ENCODE data around the gene SLC5A10.
A peak's percentile ranks its signal among the peaks of the same experiment; 100 is the strongest.

The SLC5A10 gene

DNA sequence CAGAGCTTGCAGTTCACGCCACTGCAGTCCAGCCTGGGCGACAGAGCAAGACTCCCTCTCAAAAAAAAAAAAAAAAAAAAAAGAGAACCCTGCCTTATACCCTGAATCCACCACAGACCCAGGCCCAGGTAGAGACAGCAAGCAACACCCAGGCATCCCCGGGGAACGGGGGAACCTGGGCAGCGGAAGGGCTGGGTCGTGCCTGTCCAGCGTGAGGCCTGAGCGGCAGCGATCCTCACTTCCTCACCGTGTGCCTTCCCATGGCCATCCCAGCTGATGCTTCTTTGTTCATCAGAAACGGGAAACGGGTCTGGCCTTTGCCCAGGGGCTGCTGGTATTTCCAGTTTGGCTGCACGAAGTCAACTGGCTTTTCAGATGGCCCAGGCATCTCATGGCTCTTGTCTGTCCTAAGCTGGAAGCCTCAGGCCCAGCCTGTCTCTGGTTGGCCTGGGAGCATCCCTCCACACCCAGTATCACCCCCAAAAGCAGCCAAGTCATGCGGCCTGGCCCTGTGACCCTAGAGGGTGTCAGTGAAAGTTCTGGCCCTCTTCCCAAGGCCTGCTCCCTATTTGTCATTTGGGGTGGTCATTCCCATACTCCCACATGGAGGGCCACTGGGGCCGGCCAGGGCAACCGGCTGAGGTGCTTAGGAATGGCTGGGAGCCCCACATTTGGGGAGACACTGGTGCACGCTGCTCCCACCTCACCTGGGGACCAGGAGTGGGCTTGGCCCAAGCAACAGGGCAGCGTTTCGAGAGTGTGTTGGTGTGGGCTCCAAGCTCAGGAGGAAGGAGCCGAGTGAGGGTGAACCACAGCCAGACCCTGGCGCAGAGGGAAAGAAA, 32.5 kb downstream of the SLC5A10 start:
- DNase-seq (ENCODE audit: low spot score): no peak

DNA sequence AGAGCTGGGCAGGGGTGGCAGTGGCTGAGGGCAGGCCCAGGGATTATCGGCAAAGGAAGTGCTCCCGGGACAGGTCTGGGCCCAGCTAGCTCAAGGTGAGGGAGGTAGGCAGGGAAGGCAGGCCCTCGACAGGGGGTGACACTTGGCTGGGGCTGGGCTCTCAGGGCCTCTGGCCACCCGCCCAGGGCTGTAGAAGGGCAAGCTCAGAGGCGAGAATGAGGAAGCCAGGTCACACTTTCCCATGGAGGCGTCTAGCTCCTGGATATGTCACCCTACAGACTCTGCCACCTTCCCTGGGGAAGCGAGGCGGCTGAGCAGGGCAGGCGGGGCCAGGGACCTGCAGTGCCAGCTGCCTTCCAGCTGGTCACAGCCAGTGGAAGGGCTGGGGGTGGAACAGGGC, 33.5 kb downstream of the SLC5A10 start:
- DNase-seq (ENCODE audit: low spot score): no peak

DNA sequence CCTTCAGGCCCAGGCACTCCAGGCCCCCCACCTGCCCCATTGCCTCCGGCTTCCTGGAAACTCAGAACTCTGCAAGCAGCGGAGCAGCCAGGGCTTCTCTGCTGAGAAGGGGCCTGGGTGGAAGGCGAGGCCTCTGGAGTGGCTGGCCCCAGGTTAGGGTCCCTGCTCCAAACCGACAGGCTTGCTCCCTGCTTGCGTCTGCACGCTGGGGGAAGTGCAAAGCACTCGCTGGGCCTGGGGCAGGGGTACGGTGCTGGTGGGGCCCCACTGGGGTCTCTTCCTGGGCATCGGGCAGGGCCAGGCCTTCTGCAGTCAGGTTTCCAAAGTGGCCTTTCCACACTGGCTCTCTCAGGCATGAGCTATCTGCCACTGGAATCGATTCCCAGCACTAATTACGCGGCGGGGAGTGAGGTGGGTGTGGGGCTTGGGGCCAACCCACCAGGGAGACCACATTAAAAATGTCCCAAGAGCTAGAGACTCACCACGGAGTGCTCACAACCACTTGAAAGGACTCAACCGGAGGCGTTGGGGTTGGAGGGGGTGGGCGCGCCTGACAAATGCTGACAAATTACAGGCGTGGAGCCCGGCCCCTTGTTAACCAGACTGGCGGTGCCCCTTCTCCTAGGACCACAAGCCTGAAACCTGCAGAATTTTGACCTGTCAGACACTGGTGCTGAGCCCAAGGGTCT, 34.7 kb downstream of the SLC5A10 start:
- DNase-seq (ENCODE audit: low spot score): no peak

DNA sequence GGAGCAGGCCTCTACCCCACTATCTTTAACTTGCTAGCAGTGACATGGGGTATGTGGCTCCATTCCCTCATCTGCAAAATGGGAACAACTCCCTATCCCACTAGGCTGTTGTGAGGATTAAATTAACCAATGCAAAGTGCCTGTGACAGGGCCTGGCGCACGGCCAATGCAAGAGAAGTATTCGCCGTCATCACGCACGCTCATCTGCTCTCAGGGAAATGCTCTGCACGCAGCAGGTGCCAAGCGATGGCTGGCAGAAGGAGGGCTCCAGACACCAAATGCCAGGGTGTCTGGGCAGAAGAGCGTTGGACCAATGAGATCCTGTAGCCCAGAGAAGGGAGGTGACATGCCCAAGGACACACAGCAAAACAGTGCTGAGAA, 35.3 kb downstream of the SLC5A10 start:
- no peak for DNase-seq (ENCODE audit: low spot score)

DNA sequence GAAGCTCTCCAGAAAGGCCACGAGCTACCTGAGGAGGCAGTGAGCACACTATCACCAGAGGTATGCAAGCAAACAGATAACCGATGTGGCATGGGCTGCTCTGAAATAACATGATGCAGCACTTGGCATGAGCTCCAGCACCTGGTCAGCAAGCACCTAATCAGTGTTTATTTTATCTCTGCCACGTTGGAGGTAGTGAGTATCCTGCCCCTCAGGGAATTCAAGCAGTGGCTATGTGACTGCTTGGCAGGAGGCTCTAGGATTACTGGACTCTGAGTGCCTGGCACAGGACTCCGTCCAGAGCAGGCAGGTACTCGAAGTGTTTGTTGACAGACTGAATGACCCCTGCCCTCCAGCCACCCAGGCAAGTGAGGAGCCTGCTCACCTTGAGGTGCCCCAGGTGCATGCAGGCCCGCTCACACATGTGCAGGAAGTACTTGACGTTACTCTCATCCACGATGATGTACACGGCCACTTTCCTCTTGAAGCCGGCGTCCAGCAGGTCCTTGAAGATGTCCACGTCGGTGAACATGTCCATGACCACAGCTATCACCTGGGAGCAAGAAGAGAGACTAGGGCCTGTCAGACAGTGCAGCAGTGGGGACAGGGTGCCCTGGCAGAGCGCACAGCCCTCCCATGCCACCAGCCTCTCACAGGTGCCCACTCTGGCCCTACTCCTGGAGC, 36.0 kb downstream of the SLC5A10 start:
- no peak for DNase-seq (ENCODE audit: low spot score)

DNA sequence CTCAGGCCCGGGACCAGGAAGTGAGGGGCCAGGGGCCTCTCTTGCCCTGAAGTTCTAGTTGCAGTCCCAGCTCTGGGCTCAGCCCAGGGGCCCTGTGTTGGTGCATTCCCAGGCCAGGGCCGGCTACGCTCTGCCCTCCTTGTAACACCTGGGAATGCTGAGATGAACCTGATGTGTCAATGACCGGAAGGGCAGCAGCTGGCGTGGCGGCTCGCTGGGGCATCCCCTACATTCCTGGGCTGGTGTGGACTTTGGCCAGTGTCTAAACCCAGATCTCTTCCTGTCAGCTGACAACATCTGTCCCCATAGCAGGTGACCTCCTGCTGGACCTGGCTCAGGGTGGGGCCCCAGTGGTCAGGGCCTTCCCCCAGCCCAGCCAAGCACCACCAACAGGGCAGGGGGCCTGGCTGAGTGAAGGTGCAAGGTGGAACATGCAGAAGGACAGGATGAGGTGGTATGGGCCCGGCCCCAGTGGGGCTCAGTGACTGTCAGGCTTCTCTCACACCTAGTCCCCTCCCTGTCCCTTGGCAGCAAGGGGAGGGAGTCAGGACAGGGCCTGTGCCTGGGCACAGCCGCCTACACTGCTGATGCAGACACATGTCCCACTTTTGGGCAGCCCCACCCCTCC, 36.7 kb downstream of the SLC5A10 start:
- no peak for DNase-seq (ENCODE audit: low spot score)

DNA sequence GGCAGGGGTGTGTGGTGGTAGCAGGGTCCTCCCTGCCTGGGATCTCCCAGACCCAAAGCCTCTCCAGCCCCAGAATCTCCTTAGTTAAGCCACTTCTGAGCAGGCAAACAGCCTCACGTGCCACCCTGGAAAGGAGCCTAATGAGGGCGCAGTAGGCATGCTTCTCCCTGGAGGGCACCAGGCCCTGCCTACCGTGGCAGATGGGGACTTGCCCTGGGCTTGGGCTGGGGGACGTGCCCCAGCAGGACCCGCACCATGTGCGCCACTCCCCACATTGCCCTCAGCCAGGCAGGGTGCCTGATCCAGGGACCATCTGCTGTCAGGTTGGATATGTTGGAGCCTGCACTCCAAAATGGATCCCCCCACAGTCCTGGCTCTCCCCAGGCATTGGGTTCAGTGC, 38.4 kb downstream of the SLC5A10 start:
- no peak for DNase-seq (ENCODE audit: low spot score)

DNA sequence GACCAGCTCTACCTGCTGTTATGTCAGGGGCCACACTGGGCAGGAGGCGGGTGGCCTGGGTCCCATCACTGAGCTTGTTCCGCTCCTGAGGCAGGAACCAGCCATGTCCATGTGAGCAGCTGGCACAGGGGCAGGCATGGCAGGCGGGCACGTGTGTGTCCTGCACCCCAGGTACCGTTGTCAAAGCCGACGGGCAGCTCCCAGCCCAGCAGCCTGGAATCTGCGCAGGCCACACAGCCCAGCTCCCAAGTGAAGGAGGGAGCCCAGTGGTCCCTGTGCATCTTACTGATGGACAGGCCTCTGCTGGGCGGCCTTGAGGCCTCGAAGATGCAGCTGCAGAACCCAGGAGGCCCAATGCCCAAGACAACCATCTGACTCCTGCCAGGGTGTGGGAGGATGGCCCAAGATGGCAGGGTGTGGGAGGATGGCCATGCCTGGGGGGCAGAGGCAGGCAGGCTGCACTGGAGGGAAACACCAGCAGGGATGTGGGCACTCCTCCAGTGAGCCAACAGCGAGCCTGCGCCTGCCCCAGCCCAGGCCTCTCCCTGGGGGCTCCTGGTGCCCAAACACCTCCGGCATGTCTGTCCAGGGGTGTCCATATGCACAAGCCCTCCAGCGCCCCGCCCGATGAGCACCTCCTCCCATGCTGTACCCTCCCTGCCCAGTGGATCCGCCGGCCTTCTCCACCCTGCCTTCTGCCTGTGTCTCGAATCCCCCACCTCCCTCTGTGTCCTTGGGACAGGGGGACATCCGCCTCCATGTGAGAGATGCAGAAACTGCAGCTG, 39.8 kb downstream of the SLC5A10 start:
- no peak for DNase-seq (ENCODE audit: low spot score)

DNA sequence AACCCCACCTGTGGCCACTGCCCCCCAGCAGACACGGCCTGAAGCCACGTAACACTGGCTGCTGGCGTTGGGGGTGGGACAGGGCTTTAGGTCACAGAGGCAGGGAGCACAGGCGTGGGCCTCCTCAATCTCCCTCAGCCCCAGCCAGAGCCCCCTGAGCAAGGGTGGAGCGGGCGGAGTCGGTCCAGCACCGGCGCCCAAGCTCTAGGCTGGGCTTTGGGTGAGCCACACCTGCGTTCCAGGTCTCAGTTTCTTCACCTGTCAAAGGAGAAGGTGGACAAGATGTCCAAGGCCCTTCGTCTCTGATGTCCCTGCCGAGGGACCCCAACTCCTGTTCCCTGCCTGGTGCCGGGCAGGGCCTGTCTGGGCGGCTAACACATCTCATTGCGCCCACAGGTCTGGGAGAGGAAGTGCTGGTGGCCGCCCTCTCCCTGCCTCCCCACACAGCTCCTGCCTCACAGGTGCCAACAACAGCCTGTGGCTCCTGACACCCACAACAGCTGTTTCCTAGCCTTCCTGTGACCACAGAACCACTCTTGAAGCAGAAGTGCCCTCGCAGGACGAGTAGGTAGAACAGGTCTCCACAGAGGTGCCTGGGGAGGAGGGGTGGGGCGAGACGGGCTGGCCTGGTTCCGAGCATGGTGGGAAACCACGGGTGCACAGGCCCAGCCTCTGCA, 40.6 kb downstream of the SLC5A10 start:
- peak; percentile 44 for DNase-seq (ENCODE audit: low spot score)

DNA sequence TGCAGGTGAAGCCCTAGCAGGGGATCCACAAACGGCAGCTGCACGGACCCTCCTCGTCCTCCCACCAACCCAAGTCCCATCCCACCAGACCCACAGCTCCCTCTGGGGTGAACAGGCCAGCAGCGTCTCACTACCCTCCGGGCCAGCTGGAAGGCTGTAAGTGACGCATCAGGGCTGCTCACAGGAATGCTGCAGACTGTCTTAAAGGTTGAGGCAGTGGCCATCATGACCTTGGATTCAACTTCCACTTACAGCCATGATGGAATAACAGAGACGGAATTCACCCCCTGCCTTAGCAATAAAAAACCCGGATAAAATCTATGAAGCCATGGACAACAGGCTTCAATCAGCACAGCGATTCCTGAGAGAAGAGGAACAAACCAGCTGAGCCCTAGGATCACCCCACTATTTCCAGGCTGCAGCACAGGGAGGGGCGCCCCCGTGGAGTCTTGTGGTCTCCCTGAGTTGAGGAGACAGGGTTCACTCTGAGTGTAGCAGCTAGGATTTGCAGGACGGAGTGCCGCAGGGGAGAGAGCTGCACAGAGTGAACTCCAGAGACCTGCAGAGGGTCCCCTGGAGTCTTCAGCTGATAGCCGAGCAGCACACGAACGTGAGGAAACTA, 42.1 kb downstream of the SLC5A10 start:
- no peak for DNase-seq (ENCODE audit: low spot score)

DNA sequence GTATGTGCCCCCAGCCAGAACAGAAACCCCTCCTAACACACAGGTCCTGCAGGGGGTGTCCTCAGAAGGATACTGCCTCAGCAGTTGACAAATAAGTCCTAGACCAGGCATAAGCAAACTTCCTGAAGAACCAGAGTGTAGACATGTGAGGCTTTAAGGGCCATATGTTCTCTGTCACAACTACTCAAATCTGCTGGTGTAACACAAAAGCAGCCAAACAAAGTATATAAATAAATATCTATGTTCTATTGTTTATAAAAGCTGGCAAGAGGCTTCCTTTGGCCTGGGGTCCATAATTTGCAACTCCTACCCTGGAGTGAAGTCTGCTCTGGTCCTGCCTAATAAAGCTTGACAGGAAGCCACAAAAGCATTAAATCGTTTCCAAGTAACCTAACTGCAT, 42.7 kb downstream of the SLC5A10 start:
- DNase-seq (ENCODE audit: low spot score): no peak

DNA sequence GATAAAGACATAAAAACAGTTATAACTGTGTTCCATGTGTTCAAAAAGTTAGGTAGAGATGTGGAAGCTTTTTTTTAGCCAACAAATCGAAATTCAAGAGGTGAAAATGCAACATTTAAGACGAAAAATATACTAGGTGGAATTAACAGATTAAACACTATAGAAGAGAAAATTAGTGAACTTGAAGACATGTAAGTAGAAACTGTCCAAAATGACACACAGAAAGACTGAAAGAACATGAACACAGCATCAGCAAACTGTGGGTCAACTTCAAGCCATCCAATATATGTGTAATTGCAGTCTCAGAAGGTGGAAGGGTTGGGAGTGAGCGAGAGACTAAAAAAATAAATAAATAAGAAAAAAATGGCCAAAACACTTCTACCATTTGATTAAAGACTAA, 43.3 kb downstream of the SLC5A10 start:
- DNase-seq (ENCODE audit: low spot score): no peak

DNA sequence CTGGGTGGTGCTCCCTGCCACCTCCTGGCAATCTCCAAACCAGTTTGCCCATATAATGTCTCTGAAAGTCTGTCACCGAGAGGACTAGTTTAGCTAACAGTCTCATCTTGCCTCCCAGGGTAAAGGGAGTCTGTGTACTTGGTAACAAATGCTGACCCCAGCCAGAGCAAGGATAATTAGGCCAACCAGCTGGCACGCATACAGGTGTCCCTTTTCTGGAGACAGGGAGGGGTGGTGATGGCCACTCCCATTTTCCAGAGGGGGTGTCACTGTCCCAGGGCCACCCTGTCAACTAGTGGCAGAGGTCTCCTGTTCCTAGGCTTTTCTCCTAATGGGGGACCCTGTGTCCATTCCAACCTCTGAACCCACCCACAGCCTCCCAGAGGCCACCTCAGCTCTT, 44.5 kb downstream of the SLC5A10 start:
- no peak for DNase-seq (ENCODE audit: low spot score)

DNA sequence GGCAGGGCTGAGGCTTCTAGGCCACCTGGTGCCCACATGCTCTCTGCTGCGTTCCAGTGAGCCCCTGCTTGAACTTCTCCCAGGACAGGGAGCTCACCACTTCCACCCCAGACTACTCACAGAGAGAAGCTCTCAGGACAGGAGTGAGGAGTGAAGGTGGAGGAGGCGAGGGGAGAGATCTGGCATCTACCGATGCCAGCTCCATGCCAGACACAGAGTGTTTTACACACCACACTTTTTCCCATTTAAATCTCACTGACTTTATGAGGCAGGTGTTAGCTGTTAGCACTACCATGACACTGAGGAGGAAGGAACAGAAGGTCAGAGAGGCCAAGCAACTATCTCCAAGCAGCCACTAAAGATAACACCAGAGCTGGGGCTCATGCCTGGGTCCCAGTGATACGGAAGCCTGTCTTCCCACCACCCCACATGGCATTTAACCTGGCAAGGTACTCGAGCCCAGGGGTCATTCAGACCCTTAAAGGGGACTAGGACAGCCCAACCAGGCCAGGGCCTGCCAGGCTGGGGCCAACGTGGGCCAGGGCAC, 45.8 kb downstream of the SLC5A10 start:
- DNase-seq (ENCODE audit: low spot score): no peak

DNA sequence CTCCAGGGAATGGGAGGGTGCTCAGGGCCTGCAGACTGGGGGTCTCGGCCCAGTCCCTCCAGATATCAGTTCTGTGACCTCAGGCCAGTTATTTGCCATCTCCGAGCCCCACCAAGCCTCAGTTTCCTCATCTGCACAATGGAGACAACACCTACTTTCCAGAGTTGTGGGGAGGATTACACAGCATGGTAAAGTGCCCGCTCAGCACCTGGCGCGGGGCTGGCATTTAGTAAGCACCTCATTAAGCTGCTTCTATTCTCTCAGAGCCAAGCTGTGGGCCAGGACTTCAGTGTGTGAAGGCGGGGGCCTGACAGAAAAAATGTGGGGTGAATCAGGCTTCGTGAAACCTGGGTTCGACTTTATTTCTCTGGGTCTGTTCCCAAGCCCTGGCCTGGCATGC, 47.4 kb downstream of the SLC5A10 start:
- no peak for DNase-seq (ENCODE audit: low spot score)

DNA sequence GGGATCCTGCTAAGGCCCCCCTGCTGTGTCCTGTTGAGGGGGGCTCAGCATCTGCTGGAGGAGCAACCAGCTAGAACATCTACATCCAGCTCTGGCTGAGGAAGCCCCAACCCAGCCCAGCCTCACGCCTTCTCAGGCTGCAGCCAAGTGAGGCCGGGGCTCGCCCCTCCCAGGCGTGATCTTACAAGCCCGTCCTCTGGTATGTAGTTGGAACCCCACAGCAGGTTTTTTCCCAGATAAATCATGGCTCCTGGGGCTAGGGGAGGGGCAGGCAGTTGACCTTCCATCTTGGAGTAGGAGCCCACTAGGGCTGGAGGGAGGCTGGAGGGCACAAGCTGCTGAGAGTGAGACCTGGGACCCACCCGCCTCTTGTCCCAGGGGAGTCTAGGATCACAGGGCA, 47.9 kb downstream of the SLC5A10 start:
- DNase-seq (ENCODE audit: low spot score): no peak

DNA sequence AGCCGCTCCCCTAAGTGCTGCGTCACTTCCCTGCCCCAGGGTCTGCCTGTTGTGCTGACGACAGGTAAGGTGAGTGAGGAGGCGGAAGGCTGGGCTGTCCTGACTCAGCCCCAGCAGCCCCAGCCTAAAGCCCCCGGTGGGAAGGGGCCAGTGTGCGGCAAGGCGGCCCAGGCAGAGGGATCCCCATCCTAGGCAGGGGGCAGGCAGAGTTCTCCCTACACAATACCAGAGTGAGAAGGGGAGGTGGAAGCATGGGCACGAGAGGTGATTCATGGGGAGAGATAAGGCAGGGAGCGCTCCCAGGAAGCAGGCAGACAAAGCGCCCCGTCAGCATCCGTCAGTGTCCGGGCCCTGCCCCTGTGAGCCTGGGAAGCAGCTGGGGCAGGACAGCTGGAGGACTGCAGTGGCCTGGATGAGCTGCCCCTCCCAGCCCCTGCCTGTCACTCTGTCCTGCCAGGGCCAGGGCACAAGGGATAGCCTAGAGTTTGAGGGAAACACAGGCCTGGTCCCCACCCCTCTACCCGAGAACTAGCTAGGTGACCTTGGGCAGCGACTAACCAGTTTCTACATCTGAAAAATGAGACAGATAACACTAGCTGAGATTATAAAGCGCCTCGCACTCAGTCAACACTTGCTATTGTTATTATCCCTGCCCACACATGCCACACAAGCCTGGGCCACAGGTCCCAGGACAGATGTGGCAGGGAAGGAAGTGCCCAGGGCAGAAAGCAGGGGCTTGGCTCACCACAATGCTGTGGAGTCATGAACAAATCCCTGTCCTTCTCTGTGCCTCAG, 48.8 kb downstream of the SLC5A10 start:
- no peak for DNase-seq (ENCODE audit: low spot score)

DNA sequence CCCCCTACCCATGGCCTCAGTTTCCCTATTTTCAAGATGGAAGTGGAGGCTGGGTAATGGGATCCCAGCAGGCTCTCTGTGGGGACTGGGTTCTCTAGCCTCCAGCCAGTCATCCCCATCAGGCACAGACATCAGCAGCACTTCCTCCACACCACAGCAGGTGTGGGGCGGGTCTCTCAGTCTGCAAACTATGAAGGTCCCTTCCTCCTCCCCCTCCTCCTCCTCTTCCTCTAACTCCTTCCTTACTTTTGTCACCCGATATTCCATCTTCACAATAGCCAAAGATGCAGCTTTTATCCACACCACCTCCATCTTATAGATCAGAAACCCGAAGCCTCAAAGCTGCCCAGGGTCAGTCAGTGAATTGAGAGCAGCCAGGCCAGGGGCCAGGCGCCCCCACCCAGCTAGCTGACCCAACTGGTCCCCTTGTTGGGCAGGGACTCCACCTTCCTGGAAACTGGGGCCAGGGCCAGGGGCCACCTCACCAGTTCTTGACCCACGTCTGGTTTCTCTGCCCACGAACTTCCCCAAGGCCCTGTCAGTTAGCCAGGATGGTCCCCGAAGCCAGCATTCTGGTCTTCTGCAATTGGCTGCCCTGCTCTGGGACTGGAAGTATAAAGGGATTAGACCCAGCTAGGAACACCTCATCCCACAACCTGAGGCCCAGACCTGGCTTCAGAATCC, 50.1 kb downstream of the SLC5A10 start:
- no peak for DNase-seq (ENCODE audit: low spot score)
